Measurements from ENCODE around the gene KCNB1.

KCNB1 gene

DNA sequence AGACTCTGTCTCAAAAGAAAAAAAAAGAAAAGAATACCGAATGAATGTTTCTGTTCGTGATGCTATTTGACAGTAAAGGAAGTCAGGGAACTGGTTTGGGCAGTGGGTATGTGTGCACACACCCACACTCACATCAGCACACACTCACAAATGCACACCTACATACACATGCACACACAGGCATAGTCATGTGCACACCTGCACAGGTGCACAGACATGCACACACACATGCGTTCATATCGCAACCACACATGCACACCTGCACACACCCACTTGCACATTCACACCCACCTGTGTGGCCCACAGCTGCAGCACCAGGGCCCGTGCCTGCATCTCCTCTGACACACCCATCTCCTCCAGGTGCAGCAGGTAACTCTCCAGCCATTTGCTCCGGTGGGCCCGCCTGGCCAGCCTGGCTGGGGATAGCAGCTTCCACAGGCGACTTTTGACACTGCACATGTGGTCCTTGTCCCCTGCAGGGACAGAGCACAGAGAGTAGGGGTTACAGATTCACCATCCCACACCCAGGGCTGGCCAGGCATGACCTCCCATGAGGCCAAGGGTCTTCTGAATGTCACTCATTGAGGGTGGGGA is 41.4 kb upstream of the KCNB1 start:
- Histone ChIP-seq H3K27me3 (ENCODE audit: control insufficient read depth, low read length) (0 out of 2 replicates have a peak, but pooled peaks cover 14% of the 10 kb centered on the region), H3K4me1 (ENCODE audit: control insufficient read depth, low read length) (no peaks in the 10 kb centered on the region), H3K36me3 (ENCODE audit: control insufficient read depth, low read length) (no peaks in the 10 kb centered on the region), H3F3A (ENCODE audit: control insufficient read depth, insufficient read depth) (no peaks in the 10 kb centered on the region), H3K9me2 (replicated peaks; ENCODE audit: control insufficient read depth, low read length) (no peaks in the 10 kb centered on the region), H4K20me1 (ENCODE audit: control insufficient read depth, insufficient read depth, low read depth, low read length) (no peaks in the 10 kb centered on the region), H3K4me3 (ENCODE audit: low read length) (no peak overlapping the region), H3K4me2 (ENCODE audit: low read length) (no peak overlapping the region), H3K79me2 (ENCODE audit: control insufficient read depth, low read length) (no peaks in the 10 kb centered on the region), H3K9me3 (ENCODE audit: control insufficient read depth, insufficient read depth, low read length) (no peaks in the 10 kb centered on the region), H3K27ac (ENCODE audit: low read depth, low read length) (no peak overlapping the region)
- TF ChIP-seq, protein P1, sequence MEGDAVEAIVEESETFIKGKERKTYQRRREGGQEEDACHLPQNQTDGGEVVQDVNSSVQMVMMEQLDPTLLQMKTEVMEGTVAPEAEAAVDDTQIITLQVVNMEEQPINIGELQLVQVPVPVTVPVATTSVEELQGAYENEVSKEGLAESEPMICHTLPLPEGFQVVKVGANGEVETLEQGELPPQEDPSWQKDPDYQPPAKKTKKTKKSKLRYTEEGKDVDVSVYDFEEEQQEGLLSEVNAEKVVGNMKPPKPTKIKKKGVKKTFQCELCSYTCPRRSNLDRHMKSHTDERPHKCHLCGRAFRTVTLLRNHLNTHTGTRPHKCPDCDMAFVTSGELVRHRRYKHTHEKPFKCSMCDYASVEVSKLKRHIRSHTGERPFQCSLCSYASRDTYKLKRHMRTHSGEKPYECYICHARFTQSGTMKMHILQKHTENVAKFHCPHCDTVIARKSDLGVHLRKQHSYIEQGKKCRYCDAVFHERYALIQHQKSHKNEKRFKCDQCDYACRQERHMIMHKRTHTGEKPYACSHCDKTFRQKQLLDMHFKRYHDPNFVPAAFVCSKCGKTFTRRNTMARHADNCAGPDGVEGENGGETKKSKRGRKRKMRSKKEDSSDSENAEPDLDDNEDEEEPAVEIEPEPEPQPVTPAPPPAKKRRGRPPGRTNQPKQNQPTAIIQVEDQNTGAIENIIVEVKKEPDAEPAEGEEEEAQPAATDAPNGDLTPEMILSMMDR (IDR thresholded peaks at IDR 0.05; ENCODE audit: low read depth, low read length, poor library complexity, severe bottlenecking), result no peak
- no peak for TF ChIP-seq EZH2phosphoT487 (IDR thresholded peaks at IDR 0.05; ENCODE audit: borderline replicate concordance, low read length)

DNA sequence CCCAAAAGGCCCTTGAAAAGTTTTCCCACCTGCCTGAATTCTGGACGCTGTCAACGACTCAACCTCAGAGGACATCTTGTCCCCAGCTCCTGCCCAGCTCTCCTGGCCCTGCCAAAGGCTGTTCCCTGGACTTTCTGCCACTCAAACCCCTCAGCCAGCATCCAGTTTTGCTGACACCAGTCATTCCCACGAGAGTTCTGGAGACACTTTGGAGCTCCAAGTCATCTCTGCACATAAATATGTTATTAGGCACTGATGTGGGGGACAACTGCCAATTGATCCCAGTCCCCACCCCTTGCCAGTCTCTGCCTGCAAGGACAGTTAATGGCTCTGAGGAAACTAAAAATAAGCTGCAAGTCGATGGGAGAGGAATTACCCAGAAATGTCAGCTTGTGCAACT is 38.9 kb upstream of the KCNB1 start:
- no peaks in the 10 kb centered on the region for H3K9me2 ChIP-seq (replicated peaks; ENCODE audit: control insufficient read depth, low read length)
- no peak overlapping the region for H3K27ac ChIP-seq (ENCODE audit: low read depth, low read length)
- H3K27me3 ChIP-seq (ENCODE audit: control insufficient read depth, low read length), result 0 out of 2 replicates have a peak, but pooled peaks cover 6% of the 10 kb centered on the region
- H3K9me3 ChIP-seq (ENCODE audit: control insufficient read depth, insufficient read depth, low read length), result no peaks in the 10 kb centered on the region
- H3K4me1 ChIP-seq (ENCODE audit: control insufficient read depth, low read length), result no peaks in the 10 kb centered on the region
- H3F3A ChIP-seq (ENCODE audit: control insufficient read depth, insufficient read depth), result no peaks in the 10 kb centered on the region
- H3K4me2 ChIP-seq (ENCODE audit: low read length), result no peak overlapping the region
- H3K4me3 ChIP-seq (ENCODE audit: low read length), result no peak overlapping the region
- no peak for TF ChIP-seq EZH2phosphoT487 (IDR thresholded peaks at IDR 0.05; ENCODE audit: borderline replicate concordance, low read length)
- TF ChIP-seq, protein P1 (IDR thresholded peaks at IDR 0.05; ENCODE audit: low read depth, low read length, poor library complexity, severe bottlenecking), result no peak
- H4K20me1 ChIP-seq (ENCODE audit: control insufficient read depth, insufficient read depth, low read depth, low read length), result no peaks in the 10 kb centered on the region
- no peaks in the 10 kb centered on the region for H3K79me2 ChIP-seq (ENCODE audit: control insufficient read depth, low read length)
- no peaks in the 10 kb centered on the region for H3K36me3 ChIP-seq (ENCODE audit: control insufficient read depth, low read length)

- no peaks in the 10 kb centered on the region for H3F3A ChIP-seq (ENCODE audit: control insufficient read depth, insufficient read depth)
- H3K27ac ChIP-seq (ENCODE audit: low read depth, low read length), result no peak overlapping the region
- TF ChIP-seq EZH2phosphoT487 (IDR thresholded peaks at IDR 0.05; ENCODE audit: borderline replicate concordance, low read length), result no peak
- TF ChIP-seq, protein P1 (IDR thresholded peaks at IDR 0.05; ENCODE audit: low read depth, low read length, poor library complexity, severe bottlenecking), result no peak
- H3K79me2 ChIP-seq (ENCODE audit: control insufficient read depth, low read length), result no peaks in the 10 kb centered on the region
- H3K9me3 ChIP-seq (ENCODE audit: control insufficient read depth, insufficient read depth, low read length), result no peaks in the 10 kb centered on the region
- no peaks in the 10 kb centered on the region for H3K9me2 ChIP-seq (replicated peaks; ENCODE audit: control insufficient read depth, low read length)
- no peak overlapping the region for H3K4me2 ChIP-seq (ENCODE audit: low read length)
- no peaks in the 10 kb centered on the region for H3K36me3 ChIP-seq (ENCODE audit: control insufficient read depth, low read length)
- no peaks in the 10 kb centered on the region for H3K27me3 ChIP-seq (ENCODE audit: control insufficient read depth, low read length)
- no peak overlapping the region for H3K4me3 ChIP-seq (ENCODE audit: low read length)
- H4K20me1 ChIP-seq (ENCODE audit: control insufficient read depth, insufficient read depth, low read depth, low read length), result no peaks in the 10 kb centered on the region
- H3K4me1 ChIP-seq (ENCODE audit: control insufficient read depth, low read length), result no peaks in the 10 kb centered on the region
These were observed 37.4 kb upstream of the KCNB1 start for GRCh38 chr20:49519777-49520359.

All from DOHH2 (cell line).